Measurements from ENCODE around the gene CIC. TPM values are rescaled to one million over a fixed set of nuclear protein-coding genes. Genes with fewer than 3 reads are reported as not detected.

CIC gene
- total RNA-seq, 1 experiment from 2014 or later, result 54.0 TPM

GRCh38 chr19:42220751-42221097, 48.3 kb upstream of the CIC start:
- Histone ChIP-seq H4K8ac (replicated peaks; ENCODE audit: insufficient read length, low read depth, low read length) (no peak overlapping the region), H3K4ac (ENCODE audit: low read depth, low read length) (no peak overlapping the region), H4K91ac (ENCODE audit: insufficient read length, low read depth, low read length) (no peak overlapping the region), H3T11ph (ENCODE audit: low read length) (no peak overlapping the region), H3K27ac (ENCODE audit: insufficient read length, low read depth, low read length) (no peak overlapping the region), H3K23me2 (ENCODE audit: insufficient read length, low read depth, low read length, poor library complexity, severe bottlenecking) (peaks cover 13% of the 10 kb centered on the region), H3K14ac (ENCODE audit: insufficient read depth, low read length) (no peak overlapping the region), H3K4me2 (ENCODE audit: insufficient read depth, insufficient read length, low read length) (peak overlapping the region; percentile 72), H4K5ac (ENCODE audit: insufficient read length, low read depth, low read length) (no peak overlapping the region), H3K27me3 (ENCODE audit: insufficient read depth, low read length) (no peaks in the 10 kb centered on the region), H3K23ac (ENCODE audit: insufficient read length, low read depth, low read length) (no peak overlapping the region), H2AK5ac (ENCODE audit: insufficient read length, low read length) (no peak overlapping the region), H3K18ac (ENCODE audit: insufficient read length, low read depth, low read length) (no peak overlapping the region), H3K79me1 (ENCODE audit: insufficient read depth, low read depth, low read length, poor library complexity, severe bottlenecking) (peaks cover 3% of the 10 kb centered on the region), H2BK120ac (ENCODE audit: low read depth, low read length, poor library complexity, severe bottlenecking) (no peak overlapping the region), H2BK20ac (ENCODE audit: low read depth, low read length, poor library complexity, severe bottlenecking) (no peak overlapping the region), H3K56ac (ENCODE audit: insufficient read length, low read depth, low read length) (no peak overlapping the region), H2BK15ac (ENCODE audit: low read depth, low read length) (no peak overlapping the region), H3K9me3 (ENCODE audit: control insufficient read depth, low read depth, low read length) (no peaks in the 10 kb centered on the region), H2BK5ac (ENCODE audit: insufficient read length, low read length) (no peak overlapping the region), H2AFZ (ENCODE audit: low read length) (no peak overlapping the region), H4K20me1 (ENCODE audit: control insufficient read depth, insufficient read depth, insufficient read length) (no peaks in the 10 kb centered on the region), H3K9ac (ENCODE audit: extremely low read depth, insufficient read length, low read length) (peak overlapping the region; percentile 70), H3K79me2 (ENCODE audit: insufficient read depth, low read length) (peaks cover 6% of the 10 kb centered on the region; the same call in 1 of the 2 replicates), H2BK12ac (ENCODE audit: insufficient read length, low read depth, low read length) (no peak overlapping the region), H3K4me1 (ENCODE audit: insufficient read depth, low read length) (no peaks in the 10 kb centered on the region)
- TF ChIP-seq CTCF (conservative IDR thresholded peaks at IDR 0.05), result no peak
- no peaks in the 10 kb centered on the region; the same call in none of the 2 replicates for H3K27me3 Mint-ChIP-seq (ENCODE audit: low read depth)
- H3K27ac Mint-ChIP-seq, result peak overlapping the region; percentile 72 to 93 (median 92); a peak in 5 of 7 replicates
- peaks cover 17 to 29% (median 27%) of the 10 kb centered on the region in 3 experiments for H3K36me3 Mint-ChIP-seq (ENCODE audit: insufficient read depth in 1 of 3, low read depth in 3 of 3)
- WGBS (ENCODE audit: extremely low coverage, insufficient read length, low lambda C conversion rate), result no CpG with 5 or more reads among the region's 6 CpGs
- peak overlapping the region; percentile 90 to 99 for H3K4me3 Mint-ChIP-seq
- peaks cover 24 to 40% of the 10 kb centered on the region in 2 experiments for H3K4me1 Mint-ChIP-seq
- DNase-seq, result no peak
- no peaks in the 10 kb centered on the region; a peak in 1 of 5 replicates for H3K9me3 Mint-ChIP-seq
